ENCODE data around the gene HSD17B2. TPM values are rescaled to one million over a fixed set of nuclear protein-coding genes. Genes with fewer than 3 reads are reported as not detected.

The HSD17B2 gene
- polyA plus RNA-seq, 1 experiment, result 14.1 TPM

- POLR2A ChIA-PET, result no interaction called here
- CTCF ChIA-PET, result no interaction called here
Measured at GRCh38 chr16:81995651-81996050, 39.4 kb upstream of the HSD17B2 start.

DNA sequence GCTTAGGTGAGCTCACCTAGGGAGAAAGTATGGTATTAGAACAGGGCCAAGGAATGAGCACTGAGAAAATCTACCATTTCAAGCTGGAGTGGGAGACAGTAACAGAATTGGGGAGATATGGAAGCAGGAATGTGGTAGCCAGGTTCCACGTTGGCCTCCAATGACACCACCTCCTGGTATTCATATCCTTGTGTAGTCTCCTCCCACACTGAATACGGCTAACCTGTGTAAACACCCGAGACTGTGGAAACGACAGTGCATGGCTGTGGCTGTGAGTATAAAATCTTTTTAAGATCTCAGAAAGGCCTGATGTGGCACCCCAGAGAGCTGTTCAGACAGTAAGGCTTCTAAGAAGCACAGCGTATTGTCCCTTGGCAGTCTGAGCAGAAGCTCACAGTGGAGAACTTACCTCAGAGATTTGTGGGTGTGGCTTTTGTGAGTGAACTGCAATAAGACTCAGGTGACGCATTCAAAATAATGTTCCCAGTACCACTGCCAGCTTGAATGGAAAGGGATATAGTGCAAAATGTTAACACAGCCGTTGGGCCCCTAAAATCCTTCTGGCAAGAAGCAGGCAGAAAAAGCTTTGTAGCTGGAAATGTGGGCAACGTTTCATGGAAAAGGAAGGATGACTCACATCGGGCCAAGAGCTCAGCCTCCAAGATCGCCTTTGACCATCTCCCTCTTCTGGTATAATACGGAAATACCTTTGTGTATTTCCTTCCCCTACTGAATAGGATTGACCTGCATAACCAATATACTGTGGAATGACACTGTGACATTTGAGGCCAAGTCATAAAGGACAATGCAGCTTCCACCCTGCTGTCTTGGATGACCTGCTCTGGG is 38.2 kb upstream of the HSD17B2 start:
- Histone ChIP-seq H3K4me3 (ENCODE audit: low read depth, low read length) (no peak overlapping the region), H3K27me3 (ENCODE audit: control insufficient read depth, insufficient read depth, low read length) (no peaks in the 10 kb centered on the region), H3K27ac (ENCODE audit: low read depth, low read length) (no peak overlapping the region), H3K9me3 (ENCODE audit: control insufficient read depth, insufficient read depth, low read length) (no peaks in the 10 kb centered on the region)
- DNase-seq (ENCODE audit: low read depth, low spot score), result no peak
- POLR2A ChIA-PET, result interaction anchor here (0.5 kb wide), 1 partner anchor 21 kb away, joined by 4 read pairs; no protein-coding TSS in a partner anchor
- CTCF ChIA-PET, result interaction anchor here (1.1 to 1.2 kb wide), 2 partner anchors 56 to 267 kb away, joined by 3 to 4 read pairs; no protein-coding TSS in a partner anchor
- TF ChIP-seq CTCF (IDR thresholded peaks at IDR 0.05; ENCODE audit: low read depth, low read length), result no peak

More at GRCh38 chr16:81995651-81996050, 39.4 kb upstream of the HSD17B2 start:
- no peak for TF ChIP-seq CTCF (IDR thresholded peaks at IDR 0.05; ENCODE audit: low read depth, low read length)
- Histone ChIP-seq H3K27ac (ENCODE audit: low read depth, low read length) (no peak overlapping the region), H3K9me3 (ENCODE audit: control insufficient read depth, insufficient read depth, low read length) (no peaks in the 10 kb centered on the region), H3K27me3 (ENCODE audit: control insufficient read depth, insufficient read depth, low read length) (no peaks in the 10 kb centered on the region), H3K4me3 (ENCODE audit: low read depth, low read length) (no peak overlapping the region)
- no peak for DNase-seq (ENCODE audit: low read depth, low spot score)

GRCh38 chr16:81997738-81998137 is 37.3 kb upstream of the HSD17B2 start:
- Histone ChIP-seq H3K4me3 (ENCODE audit: low read depth, low read length) (no peak overlapping the region), H3K27me3 (ENCODE audit: control insufficient read depth, insufficient read depth, low read length) (no peaks in the 10 kb centered on the region), H3K9me3 (ENCODE audit: control insufficient read depth, insufficient read depth, low read length) (no peaks in the 10 kb centered on the region), H3K27ac (ENCODE audit: low read depth, low read length) (no peak overlapping the region)
- TF ChIP-seq CTCF (IDR thresholded peaks at IDR 0.05; ENCODE audit: low read depth, low read length), result no peak
- POLR2A ChIA-PET, result interaction anchor here (0.5 kb wide), 1 partner anchor 21 kb away, joined by 4 read pairs; no protein-coding TSS in a partner anchor
- DNase-seq (ENCODE audit: low read depth, low spot score), result peak; percentile 11
- CTCF ChIA-PET, result interaction anchor here (1.1 to 1.2 kb wide), 2 partner anchors 57 to 266 kb away, joined by 3 to 4 read pairs; no protein-coding TSS in a partner anchor

- DNase-seq (ENCODE audit: low read depth, low spot score), result no peak
- ChIA-PET POLR2A (no interaction called here), CTCF (no interaction called here)
- H3K27ac ChIP-seq (ENCODE audit: low read depth, low read length), result no peak overlapping the region
- TF ChIP-seq CTCF (IDR thresholded peaks at IDR 0.05; ENCODE audit: low read depth, low read length), result no peak
- no peak overlapping the region for H3K4me3 ChIP-seq (ENCODE audit: low read depth, low read length)
- peaks cover 5% of the 10 kb centered on the region for H3K27me3 ChIP-seq (ENCODE audit: control insufficient read depth, insufficient read depth, low read length)
- no peaks in the 10 kb centered on the region for H3K9me3 ChIP-seq (ENCODE audit: control insufficient read depth, insufficient read depth, low read length)
Measured at GRCh38 chr16:82002831-82003230, 32.2 kb upstream of the HSD17B2 start.

- no peak for TF ChIP-seq CTCF (IDR thresholded peaks at IDR 0.05; ENCODE audit: low read depth, low read length)
- H3K27ac ChIP-seq (ENCODE audit: low read depth, low read length), result no peak overlapping the region
- H3K27me3 ChIP-seq (ENCODE audit: control insufficient read depth, insufficient read depth, low read length), result peaks cover 5% of the 10 kb centered on the region
- H3K9me3 ChIP-seq (ENCODE audit: control insufficient read depth, insufficient read depth, low read length), result peaks cover 8% of the 10 kb centered on the region
- no peak for DNase-seq (ENCODE audit: low read depth, low spot score)
- no peak overlapping the region for H3K4me3 ChIP-seq (ENCODE audit: low read depth, low read length)
- ChIA-PET CTCF (no interaction called here), POLR2A (interaction anchor here (0.6 kb wide), 1 partner anchor 89 kb away, joined by 4 read pairs; no protein-coding TSS in a partner anchor)
Measured at GRCh38 chr16:82004601-82005000, 30.5 kb upstream of the HSD17B2 start.

All from AG04450 (cell line).